AML-193 (cell line): ENCODE results near the gene AUNIP.
A peak's percentile ranks its signal among the peaks of the same experiment; 100 is the strongest.
"Not testable (repeated sequence)": the region's sequence is repeated elsewhere in the genome, so short reads cannot be mapped to it uniquely, and the experiment has no call there.

Experiments used
- DNase-seq, 2 experiments: peaks; one replicate each; lab custom pipeline; 2025; lab: John Stamatoyannopoulos, UW

AUNIP gene

GRCh38 chr1:25864434-25864833 lies 5.2 kb upstream of the AUNIP start:
- no peak for DNase-seq

- DNase-seq, result no peak
Measured at GRCh38 chr1:25863486-25864262, 4.4 kb upstream of the AUNIP start.

DNA sequence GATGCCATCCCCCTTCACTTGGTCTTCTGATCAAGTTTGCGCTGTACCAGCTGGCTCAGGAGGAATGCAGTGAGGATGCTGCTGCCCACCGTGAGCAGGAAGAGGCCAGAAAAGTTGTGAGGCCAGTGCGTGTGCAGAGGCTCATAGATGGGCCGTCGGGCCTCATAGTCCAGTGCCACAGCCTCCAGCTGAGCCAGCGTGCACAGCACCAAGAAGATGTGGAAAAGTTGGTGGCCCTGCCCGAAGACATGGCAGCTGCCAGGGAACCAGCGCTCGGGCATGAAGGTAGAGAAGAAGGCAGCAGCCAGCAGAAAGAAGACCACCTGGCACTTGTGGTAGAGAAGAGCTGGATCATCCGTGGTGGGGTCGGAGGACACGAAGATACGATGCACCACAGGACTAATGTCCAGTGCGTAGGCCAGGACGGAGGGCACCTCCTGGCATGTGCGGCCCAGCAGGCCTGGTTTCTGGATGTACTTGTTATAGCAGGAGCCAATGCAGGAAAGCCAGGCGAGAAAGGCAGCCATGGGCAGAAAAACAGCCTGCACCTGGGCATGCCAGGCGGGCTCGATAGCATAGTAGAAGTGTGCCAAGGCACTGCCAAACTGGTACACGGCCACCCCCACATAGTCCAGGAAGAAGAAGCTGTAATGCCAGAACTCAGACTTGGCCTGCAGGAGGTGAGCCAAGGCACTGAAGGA lies 3.7 kb upstream of the AUNIP start:
- DNase-seq, result no peak

- DNase-seq, result peak; percentile 52 to 63
Measured at GRCh38 chr1:25861316-25862286, 2.3 kb upstream of the AUNIP start.

DNA sequence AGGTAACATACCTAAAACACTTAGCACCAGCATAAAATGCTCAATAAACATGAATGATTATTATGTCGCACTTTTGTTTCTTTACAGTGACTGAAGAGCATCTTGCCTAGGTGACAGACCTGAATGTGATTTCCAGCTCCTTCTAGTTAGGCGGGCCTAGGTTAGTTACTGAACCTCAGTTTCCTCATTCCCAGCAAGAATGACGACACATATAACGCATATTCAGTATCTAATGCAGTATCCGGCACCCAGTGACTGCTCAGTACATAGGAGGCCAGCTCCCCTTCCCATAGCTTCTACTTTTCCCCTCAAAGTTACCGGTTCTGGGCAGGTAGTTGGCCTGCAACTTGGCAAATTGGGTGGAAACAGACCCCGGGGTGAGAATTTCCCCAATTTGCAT lies 763 bp downstream of the AUNIP start:
- peak; percentile 8 to 27 for DNase-seq

DNA sequence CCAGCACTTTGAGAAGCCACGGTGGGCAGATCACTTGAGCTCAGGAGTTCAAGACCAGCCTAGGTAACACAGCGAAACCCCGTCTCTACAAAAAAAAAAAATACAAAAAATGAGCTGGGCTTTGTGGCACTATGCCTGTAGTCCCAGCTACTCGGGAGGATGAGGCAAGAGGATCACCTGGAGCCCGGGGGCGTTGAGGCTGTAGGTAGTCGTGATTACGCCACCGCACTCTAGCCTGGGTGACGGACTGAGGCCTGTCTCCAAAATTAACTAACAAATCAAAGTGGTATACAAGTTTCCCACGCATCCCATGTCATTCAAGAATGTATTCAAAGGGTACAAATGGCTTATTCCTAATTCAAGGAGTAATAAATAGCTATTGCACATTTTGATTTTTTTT lies 2.4 kb downstream of the AUNIP start:
- DNase-seq, result no peak

GRCh38 chr1:25854554-25854953 lies 4.7 kb downstream of the AUNIP start:
- DNase-seq, result no peak

- DNase-seq, result no peak
Measured at GRCh38 chr1:25848531-25848930, 10.7 kb downstream of the AUNIP start.

- no peak for DNase-seq
Measured at GRCh38 chr1:25847929-25848328, 11.3 kb downstream of the AUNIP start.

DNA sequence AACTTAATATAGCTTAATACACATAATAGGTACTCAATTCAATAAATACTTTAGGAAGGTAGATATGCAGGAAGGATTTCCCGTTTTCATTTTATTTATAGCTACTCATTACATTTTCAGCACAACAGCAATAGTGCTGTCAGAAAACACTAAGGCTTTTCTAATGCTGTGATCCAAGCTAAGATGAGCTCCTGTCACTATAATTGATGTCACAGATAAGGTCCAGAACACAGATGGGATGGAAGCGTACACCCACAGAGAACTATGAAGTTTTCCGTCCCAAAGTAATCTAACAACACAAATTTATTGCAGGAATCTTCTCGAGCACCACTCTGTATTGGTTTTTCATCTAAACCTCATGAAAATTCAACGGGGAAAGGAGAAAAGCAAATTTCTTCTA lies 13.6 kb downstream of the AUNIP start:
- no peak for DNase-seq

DNA sequence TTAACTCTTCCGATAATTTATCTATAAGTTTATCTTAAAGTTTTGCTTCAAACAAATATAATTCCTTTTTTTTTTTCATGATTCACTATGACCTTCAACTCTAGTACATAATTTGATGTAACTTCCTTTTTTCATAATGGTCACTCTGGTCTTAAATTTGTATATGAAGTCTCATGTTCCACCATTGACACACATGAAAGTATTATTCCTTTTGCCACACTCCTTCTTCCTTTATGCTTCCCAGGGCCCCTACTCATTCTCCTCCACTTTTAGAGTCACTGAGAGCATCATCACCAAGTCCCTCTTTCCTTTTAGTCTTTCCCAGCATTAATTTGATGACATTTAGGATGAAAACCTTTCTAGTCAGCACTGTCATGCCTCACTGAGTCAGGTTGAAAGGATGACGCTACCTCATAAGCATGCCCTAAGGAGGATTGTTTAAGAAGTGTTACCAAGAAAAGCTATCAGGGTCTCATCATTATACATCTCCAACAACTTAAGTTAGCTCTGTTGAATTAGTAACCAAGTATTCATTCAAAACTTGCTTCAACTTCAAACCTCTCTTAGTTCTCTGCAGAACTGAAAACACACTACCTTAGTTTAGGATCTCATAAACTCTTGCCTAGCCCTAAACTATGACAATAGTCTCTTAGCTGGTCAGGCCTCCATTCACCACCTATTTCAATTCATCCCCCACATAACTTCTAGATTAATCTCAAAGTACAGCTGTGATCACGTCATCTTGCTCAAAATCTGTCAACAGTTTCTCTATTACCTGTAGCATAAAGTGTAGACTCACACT lies 14.5 kb downstream of the AUNIP start:
- DNase-seq, result peak; percentile 4 to 26

GRCh38 chr1:25843483-25843882 lies 15.8 kb downstream of the AUNIP start:
- DNase-seq, result no peak

GRCh38 chr1:25839808-25840207 lies 19.4 kb downstream of the AUNIP start:
- not testable (repeated sequence) for DNase-seq

- peak; percentile 7 for DNase-seq
Measured at GRCh38 chr1:25837262-25837875, 21.9 kb downstream of the AUNIP start.

GRCh38 chr1:25836695-25837094 lies 22.6 kb downstream of the AUNIP start:
- DNase-seq, result no peak

- DNase-seq, result no peak
Measured at GRCh38 chr1:25834894-25835293, 24.4 kb downstream of the AUNIP start.

DNA sequence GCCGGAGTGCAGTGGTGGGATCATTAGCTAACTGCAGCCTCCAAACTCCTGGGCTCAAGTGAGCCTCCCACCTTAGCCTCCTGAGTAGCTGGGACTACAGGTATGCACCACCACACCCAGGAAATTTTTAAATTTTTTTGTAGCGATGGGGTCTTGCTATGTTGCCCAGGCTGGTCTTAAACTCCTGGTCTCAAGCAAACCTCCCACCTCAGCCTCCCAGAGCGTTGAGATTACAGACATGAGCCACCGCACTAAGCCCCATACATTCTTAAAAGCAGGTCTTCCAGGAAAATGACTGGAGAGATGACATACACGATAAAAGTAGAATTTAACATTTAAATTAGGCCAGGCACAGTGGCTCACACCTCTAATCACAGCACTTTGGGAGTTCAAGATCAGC lies 26.1 kb downstream of the AUNIP start:
- DNase-seq, result no peak

GRCh38 chr1:25832336-25833037 lies 26.8 kb downstream of the AUNIP start:
- DNase-seq, result no peak

- no peak for DNase-seq
Measured at GRCh38 chr1:25831569-25832196, 27.6 kb downstream of the AUNIP start.

- DNase-seq, result no peak
Measured at GRCh38 chr1:25829046-25829445, 30.2 kb downstream of the AUNIP start.
